A673 (cell line): Measurements from ENCODE around the gene AK5. TPM values are rescaled to one million over a fixed set of nuclear protein-coding genes. Genes with fewer than 3 reads are reported as not detected.

Source experiments
- BruUV-seq: library from RNA; stranded (reverse); fragments of 400-500 nt; replicated peaks from 2 replicates; lab custom pipeline; 2021; lab: Mats Ljungman, UMichigan
- CTCF ChIA-PET: fragments of 300-600 bp; sonication (Branson Sonifier 250); formaldehyde crosslinking; loops from one replicate; lab custom pipeline; 2022; ENCODE audit warnings: antibody characterized with exemption; lab: Charles Lee
- POLR2A ChIA-PET: fragments of 300-600 bp; sonication (Branson Sonifier 250); formaldehyde crosslinking; loops from one replicate; lab custom pipeline; 2022; ENCODE audit warnings: antibody characterized with exemption; ENCODE audit not compliant: low non-redundant PET; lab: Charles Lee
- DNase-seq: peaks from one replicate; pipeline ENCODE4 v3.0.0-alpha.2; 2015; ENCODE audit warnings: low spot score
- H3K27ac ChIP-seq: fragments of 200-600 bp; sonication (generic); 2 replicates; pipeline ENCODE4 v1.5.1; 2016; ENCODE audit warnings: mixed run types, low read depth, mild to moderate bottlenecking, mixed read lengths, antibody characterized with exemption, low read length; ENCODE audit not compliant: poor library complexity, severe bottlenecking
- H3K27me3 ChIP-seq: fragments of 200-600 bp; sonication (generic); replicated peaks from 2 replicates; pipeline ENCODE4 v1.6.1; 2017; ENCODE audit warnings: mixed run types, low read depth, mild to moderate bottlenecking, mixed read lengths, antibody characterized with exemption, low read length; ENCODE audit not compliant: insufficient read depth, poor library complexity
- H3K36me3 ChIP-seq: fragments of 200-600 bp; sonication (generic); 2 replicates; pipeline ENCODE4 v1.6.1; 2016; ENCODE audit warnings: mixed run types, mild to moderate bottlenecking, mixed read lengths, antibody characterized with exemption, low read length; ENCODE audit not compliant: insufficient read depth, poor library complexity, severe bottlenecking
- H3K4me1 ChIP-seq: fragments of 200-600 bp; sonication (generic); 2 replicates; pipeline ENCODE4 v1.6.1; 2017; ENCODE audit warnings: mixed run types, mild to moderate bottlenecking, mixed read lengths, antibody characterized with exemption, low read length; ENCODE audit not compliant: insufficient read depth, poor library complexity, severe bottlenecking
- H3K4me3 ChIP-seq: fragments of 200-600 bp; sonication (generic); 2 replicates; pipeline ENCODE4 v1.5.1; 2016; ENCODE audit warnings: low read depth, mixed run types, mild to moderate bottlenecking, mixed read lengths, low read length; ENCODE audit not compliant: poor library complexity, severe bottlenecking
- H3K9me3 ChIP-seq: fragments of 200-600 bp; sonication (generic); 2 replicates; pipeline ENCODE4 v1.6.1; 2016; ENCODE audit warnings: mixed run types, low read depth, mild to moderate bottlenecking, mixed read lengths, antibody characterized with exemption, low read length; ENCODE audit not compliant: poor library complexity, severe bottlenecking
- CTCF ChIP-seq: fragments of 300-800, 200-600 bp; sonication (generic); conservative IDR thresholded peaks from 2 replicates; pipeline ENCODE4 v1.5.1; 2017; ENCODE audit warnings: low read depth, mild to moderate bottlenecking, antibody characterized with exemption, low read length, moderate library complexity, mixed read lengths
- EZH2 ChIP-seq: fragments of 200-600 bp; sonication (generic); IDR thresholded peaks from 2 replicates; pipeline ENCODE4 v1.6.1; 2017; ENCODE audit warnings: borderline replicate concordance, low read depth, mild to moderate bottlenecking, mixed read lengths, antibody characterized with exemption, low read length; ENCODE audit not compliant: poor library complexity, severe bottlenecking
- intact Hi-C: fragments of 100-400 bp; cut with micrococcal nuclease; formaldehyde crosslinking; loops from one replicate; pipeline ENCODE4 v1.10.0; 2022; ENCODE audit not compliant: unreplicated experiment
- total RNA-seq: library from RNA; stranded (reverse); gene quantifications from 2 replicates; pipeline ENCODE4 v1.2.3, GENCODE V29; 2021

AK5 gene
- total RNA-seq, 1 experiment from 2014 or later = 0.47 TPM

- no peak overlapping the region for H3K4me3 ChIP-seq
- ChIA-PET CTCF (no interaction called here), POLR2A (no interaction called here)
- peaks cover 10% of the 10 kb centered on the region for H3K4me1 ChIP-seq
- no peaks in the 10 kb centered on the region for H3K27me3 ChIP-seq
- H3K27ac ChIP-seq = no peak overlapping the region
- TF ChIP-seq EZH2 (no peak), CTCF (no peak)
- intact Hi-C loops = no loop called here
- BruUV-seq = no TSS peak
- peaks cover 17% of the 10 kb centered on the region for H3K9me3 ChIP-seq
- H3K36me3 ChIP-seq = peaks cover 13% of the 10 kb centered on the region
- DNase-seq = no peak
These were observed 323.6 kb downstream of the AK5 start for GRCh38 chr1:77605246-77606026.

GRCh38 chr1:77608893-77609292 is 327.1 kb downstream of the AK5 start:
- H3K27me3 ChIP-seq = no peaks in the 10 kb centered on the region

More at GRCh38 chr1:77608893-77609292, 327.1 kb downstream of the AK5 start:
- H3K27ac ChIP-seq = no peak overlapping the region
- intact Hi-C loops = no loop called here
- TF ChIP-seq CTCF (no peak), EZH2 (no peak)
- DNase-seq = no peak
- BruUV-seq = no TSS peak
- H3K4me1 ChIP-seq = peaks cover 10% of the 10 kb centered on the region
- POLR2A ChIA-PET = no interaction called here
- CTCF ChIA-PET = no interaction called here
- peaks cover 25% of the 10 kb centered on the region for H3K9me3 ChIP-seq
- peaks cover 13% of the 10 kb centered on the region for H3K36me3 ChIP-seq
- no peak overlapping the region for H3K4me3 ChIP-seq

Other genes with a start within 250 kb of the AK5 start
- gene PIGK, start 62.6 kb upstream of the AK5 start, total RNA-seq = 28.8 and 34.3 TPM in 2 replicates